Gastroesophageal sphincter (tissue), 4 donors: ENCODE results near the gene VEGFC. TPM values are rescaled to one million over a fixed set of nuclear protein-coding genes. Genes with fewer than 3 reads are reported as not detected.

Experiments
- ATAC-seq: fragments of 150-250 bp; one replicate; pipeline ENCODE4 v1.9.1; 2016; ENCODE audit warnings: mild to moderate bottlenecking, moderate library complexity
- H3K27ac ChIP-seq, 4 donors: fragments of 200-600 bp; sonication (generic) in 3 of 4; 1 replicate in 3 of 4; 2 replicates in 1 of 4; pipeline ENCODE4 v1.5.1; 2016 to 2019
- H3K27me3 ChIP-seq: fragments of 200-600 bp; sonication (generic); one replicate; pipeline ENCODE4 v1.5.1; 2019
- H3K36me3 ChIP-seq, 2 donors: fragments of 200-600 bp; sonication (generic); one replicate each; pipeline ENCODE4 v1.5.1; 2019; ENCODE audit warnings: control low read depth in 1 of 2
- H3K4me1 ChIP-seq, 3 donors: fragments of 200-600 bp; sonication (generic); 1 replicate in 2 of 3; 2 replicates in 1 of 3; pipeline ENCODE4 v1.5.1; 2016 to 2019; ENCODE audit warnings: control low read depth in 2 of 3
- H3K4me3 ChIP-seq, 2 donors: fragments of 200-600 bp; sonication (generic); one replicate each; pipeline ENCODE4 v1.5.1; 2019; ENCODE audit warnings: mild to moderate bottlenecking in 1 of 2, moderate library complexity in 1 of 2
- H3K9me3 ChIP-seq, 3 donors: fragments of 200-600 bp; sonication (generic); one replicate each; pipeline ENCODE4 v1.5.1; 2017 to 2019; ENCODE audit warnings: control low read depth in 2 of 3
- EP300 ChIP-seq: sonication (generic); formaldehyde crosslinking; IDR thresholded peaks from one replicate; pipeline ENCODE4 v1.6.1; 2017; ENCODE audit warnings: antibody characterized with exemption, mild to moderate bottlenecking
- POLR2A ChIP-seq, 2 donors: fragments of 450-650 bp; IDR thresholded peaks; one replicate each; pipeline ENCODE4 v1.6.1; 2017; ENCODE audit warnings: antibody characterized with exemption in 2 of 2, mild to moderate bottlenecking in 2 of 2, moderate library complexity in 1 of 2
- POLR2AphosphoS5 ChIP-seq: sonication (generic); formaldehyde crosslinking; IDR thresholded peaks from one replicate; pipeline ENCODE4 v1.6.1; 2017; ENCODE audit warnings: antibody characterized with exemption
- WGBS, 2 donors: methylation state at CpG; one replicate each; pipeline ENCODE4 v1.1.5; 2018; ENCODE audit warnings: low coverage in 1 of 2; 5-methylcytosine and 5-hydroxymethylcytosine counted together
- total RNA-seq, 4 donors: library from RNA; depleted of rRNA; stranded (reverse); fragments of >200 nt; gene quantifications; one replicate each; pipeline ENCODE4 v1.1.0, GENCODE V29; 2016
- TF ChIP-seq, protein P1 (sequence below), 4 experiments: fragments of 200-600 bp in 2 of 4; fragments of 450-650 bp in 2 of 4; sonication (generic) in 1 of 4; IDR thresholded peaks; one replicate each; pipeline ENCODE4 v1.5.1; 2017 to 2019; ENCODE audit warnings: antibody characterized with exemption in 4 of 4, mild to moderate bottlenecking in 2 of 4, moderate library complexity in 2 of 4

The VEGFC gene
- total RNA-seq, 4 donors from 2014 or later: 3.0 to 8.3 (median 8.1) TPM

GRCh38 chr4:176810481-176811249, 17.9 kb upstream of the VEGFC start:
- 69 to 80% methylated on average over 3 of the region's 3 CpGs for WGBS, 2 donors
- ATAC-seq: no peak

GRCh38 chr4:176806778-176807375, 14.2 kb upstream of the VEGFC start:
- peaks cover 0 to 7% (median 0%) of the 10 kb centered on the region in 3 donors for H3K9me3 ChIP-seq
- 84 to 89% methylated on average over 5 of the region's 5 CpGs for WGBS, 2 donors
- H3K27me3 ChIP-seq: no peaks in the 10 kb centered on the region
- no peak for TF ChIP-seq POLR2A (IDR thresholded peaks at IDR 0.05)
- no peak for TF ChIP-seq EP300
- no peak for TF ChIP-seq POLR2AphosphoS5
- TF ChIP-seq, protein P1, sequence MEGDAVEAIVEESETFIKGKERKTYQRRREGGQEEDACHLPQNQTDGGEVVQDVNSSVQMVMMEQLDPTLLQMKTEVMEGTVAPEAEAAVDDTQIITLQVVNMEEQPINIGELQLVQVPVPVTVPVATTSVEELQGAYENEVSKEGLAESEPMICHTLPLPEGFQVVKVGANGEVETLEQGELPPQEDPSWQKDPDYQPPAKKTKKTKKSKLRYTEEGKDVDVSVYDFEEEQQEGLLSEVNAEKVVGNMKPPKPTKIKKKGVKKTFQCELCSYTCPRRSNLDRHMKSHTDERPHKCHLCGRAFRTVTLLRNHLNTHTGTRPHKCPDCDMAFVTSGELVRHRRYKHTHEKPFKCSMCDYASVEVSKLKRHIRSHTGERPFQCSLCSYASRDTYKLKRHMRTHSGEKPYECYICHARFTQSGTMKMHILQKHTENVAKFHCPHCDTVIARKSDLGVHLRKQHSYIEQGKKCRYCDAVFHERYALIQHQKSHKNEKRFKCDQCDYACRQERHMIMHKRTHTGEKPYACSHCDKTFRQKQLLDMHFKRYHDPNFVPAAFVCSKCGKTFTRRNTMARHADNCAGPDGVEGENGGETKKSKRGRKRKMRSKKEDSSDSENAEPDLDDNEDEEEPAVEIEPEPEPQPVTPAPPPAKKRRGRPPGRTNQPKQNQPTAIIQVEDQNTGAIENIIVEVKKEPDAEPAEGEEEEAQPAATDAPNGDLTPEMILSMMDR (IDR thresholded peaks at IDR 0.05): no peak
- H3K4me1 ChIP-seq: no peaks in the 10 kb centered on the region
- ATAC-seq: no peak
- H3K27ac ChIP-seq: no peak overlapping the region
- H3K36me3 ChIP-seq: no peaks in the 10 kb centered on the region
- no peak overlapping the region for H3K4me3 ChIP-seq

More at GRCh38 chr4:176810481-176811249, 17.9 kb upstream of the VEGFC start:
- H3K27ac ChIP-seq: no peak overlapping the region
- H3K9me3 ChIP-seq: peaks cover 0 to 7% (median 0%) of the 10 kb centered on the region in 3 donors
- no peaks in the 10 kb centered on the region for H3K36me3 ChIP-seq
- H3K4me3 ChIP-seq: no peak overlapping the region
- H3K4me1 ChIP-seq: no peaks in the 10 kb centered on the region
- H3K27me3 ChIP-seq: no peaks in the 10 kb centered on the region
- TF ChIP-seq POLR2A (IDR thresholded peaks at IDR 0.05): no peak
- TF ChIP-seq, protein P1 (IDR thresholded peaks at IDR 0.05): no peak
- TF ChIP-seq EP300: no peak
- TF ChIP-seq POLR2AphosphoS5: no peak

DNA sequence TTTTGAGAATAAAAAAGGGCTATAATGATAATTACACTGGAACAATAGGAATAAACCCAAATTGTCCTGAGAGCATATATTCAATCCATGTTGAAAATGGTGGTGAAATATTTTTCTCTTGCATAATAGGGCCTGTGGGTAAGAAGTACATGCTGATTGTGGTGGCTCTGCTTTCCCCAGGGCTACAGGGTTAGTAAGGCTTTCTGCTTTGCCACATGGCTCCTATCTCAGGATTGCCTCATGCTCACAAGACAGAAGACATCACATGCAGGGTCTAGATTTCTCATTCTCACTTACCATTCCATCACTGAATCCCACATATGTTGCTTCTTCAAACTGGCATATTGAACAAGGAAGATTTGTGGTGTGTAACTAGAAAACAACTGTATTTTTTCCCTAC, 12.4 kb upstream of the VEGFC start:
- Histone ChIP-seq H3K9me3 (peaks cover 0 to 7% (median 0%) of the 10 kb centered on the region in 3 donors), H3K4me1 (no peaks in the 10 kb centered on the region), H3K4me3 (no peak overlapping the region), H3K36me3 (no peaks in the 10 kb centered on the region), H3K27me3 (no peaks in the 10 kb centered on the region), H3K27ac (no peak overlapping the region)
- no peak for ATAC-seq
- no peak for TF ChIP-seq POLR2A (IDR thresholded peaks at IDR 0.05)
- TF ChIP-seq, protein P1 (IDR thresholded peaks at IDR 0.05): no peak
- TF ChIP-seq EP300: no peak
- TF ChIP-seq POLR2AphosphoS5: no peak

GRCh38 chr4:176800891-176801534, 8.3 kb upstream of the VEGFC start:
- no peak for ATAC-seq
- Histone ChIP-seq H3K4me1 (no peaks in the 10 kb centered on the region), H3K36me3 (no peaks in the 10 kb centered on the region), H3K27ac (no peak overlapping the region), H3K9me3 (no peaks in the 10 kb centered on the region), H3K27me3 (no peaks in the 10 kb centered on the region), H3K4me3 (no peak overlapping the region)
- 0% methylated on average over 1 to 2 of the region's 2 CpGs for WGBS, 2 donors
- TF ChIP-seq POLR2A (IDR thresholded peaks at IDR 0.05) (no peak), EP300 (no peak), POLR2AphosphoS5 (no peak)
- TF ChIP-seq, protein P1 (IDR thresholded peaks at IDR 0.05): no peak
